ENCODE results near the gene VPS18.

DNA sequence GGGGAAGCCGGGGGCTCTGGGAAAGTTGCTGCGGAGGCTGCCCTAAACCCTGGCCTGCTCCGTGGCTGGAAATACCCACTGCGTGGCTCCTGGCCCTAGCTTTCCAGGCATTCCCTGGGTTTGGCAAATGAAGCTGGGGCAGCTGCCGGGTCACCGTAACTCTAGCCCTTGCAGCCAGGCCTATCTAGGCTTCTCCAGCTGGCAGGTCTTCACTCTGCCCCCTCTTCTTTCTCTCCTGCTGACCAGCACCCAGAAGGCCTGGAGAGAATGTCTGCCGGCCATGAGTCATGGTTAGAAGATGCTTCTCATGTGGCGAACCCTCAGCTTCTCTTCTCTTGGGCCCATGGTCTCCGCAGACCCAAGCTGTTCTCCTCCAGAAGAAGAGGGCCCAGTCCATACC lies 29.3 kb downstream of the VPS18 start:
- TF ChIP-seq, protein P1, sequence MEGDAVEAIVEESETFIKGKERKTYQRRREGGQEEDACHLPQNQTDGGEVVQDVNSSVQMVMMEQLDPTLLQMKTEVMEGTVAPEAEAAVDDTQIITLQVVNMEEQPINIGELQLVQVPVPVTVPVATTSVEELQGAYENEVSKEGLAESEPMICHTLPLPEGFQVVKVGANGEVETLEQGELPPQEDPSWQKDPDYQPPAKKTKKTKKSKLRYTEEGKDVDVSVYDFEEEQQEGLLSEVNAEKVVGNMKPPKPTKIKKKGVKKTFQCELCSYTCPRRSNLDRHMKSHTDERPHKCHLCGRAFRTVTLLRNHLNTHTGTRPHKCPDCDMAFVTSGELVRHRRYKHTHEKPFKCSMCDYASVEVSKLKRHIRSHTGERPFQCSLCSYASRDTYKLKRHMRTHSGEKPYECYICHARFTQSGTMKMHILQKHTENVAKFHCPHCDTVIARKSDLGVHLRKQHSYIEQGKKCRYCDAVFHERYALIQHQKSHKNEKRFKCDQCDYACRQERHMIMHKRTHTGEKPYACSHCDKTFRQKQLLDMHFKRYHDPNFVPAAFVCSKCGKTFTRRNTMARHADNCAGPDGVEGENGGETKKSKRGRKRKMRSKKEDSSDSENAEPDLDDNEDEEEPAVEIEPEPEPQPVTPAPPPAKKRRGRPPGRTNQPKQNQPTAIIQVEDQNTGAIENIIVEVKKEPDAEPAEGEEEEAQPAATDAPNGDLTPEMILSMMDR (IDR thresholded peaks at IDR 0.05; ENCODE audit: poor library complexity, severe bottlenecking): no peak
- TF ChIP-seq EZH2 (IDR thresholded peaks at IDR 0.05; ENCODE audit: borderline replicate concordance, insufficient read depth, low read length, poor library complexity, severe bottlenecking): no peak

All from neural cell (in vitro differentiated cells).